Activated CD4-positive, alpha-beta T cell treated with anti-CD3 and anti-CD28 coated beads, Interleukin-2, amount 10 ng/mL, durations not matched to agents 7 days and 5 days (primary cell): ENCODE results near the gene SPAM1. TPM values are rescaled to one million over a fixed set of nuclear protein-coding genes. Genes with fewer than 3 reads are reported as not detected.

Source experiments
- CTCF ChIA-PET: fragments of 350-600 bp; sonication (Branson Sonifier 250); formaldehyde crosslinking; loops from one replicate; lab custom pipeline; 2021; ENCODE audit warnings: antibody characterized with exemption; lab: Charles Lee
- POLR2A ChIA-PET: fragments of 350-600 bp; sonication (Branson Sonifier 250); formaldehyde crosslinking; loops from one replicate; lab custom pipeline; 2021; ENCODE audit warnings: antibody characterized with exemption; lab: Charles Lee
- DNase-seq: peaks from one replicate; pipeline ENCODE4 v3.0.0-alpha.2; 2020
- H3K27ac Mint-ChIP-seq: one replicate; pipeline ENCODE4 v1.8.0; 2021; ENCODE audit warnings: mild to moderate bottlenecking, moderate library complexity, mixed read lengths
- H3K27me3 Mint-ChIP-seq: one replicate; pipeline ENCODE4 v1.8.0; 2021; ENCODE audit warnings: mixed read lengths
- H3K36me3 Mint-ChIP-seq: one replicate; pipeline ENCODE4 v1.8.0; 2021; ENCODE audit warnings: low read depth, mixed read lengths
- H3K4me1 Mint-ChIP-seq: one replicate; pipeline ENCODE4 v1.8.0; 2021; ENCODE audit warnings: mixed read lengths
- H3K4me3 Mint-ChIP-seq: one replicate; pipeline ENCODE4 v1.8.0; 2021; ENCODE audit warnings: mild to moderate bottlenecking, moderate library complexity, mixed read lengths
- H3K9me3 Mint-ChIP-seq: one replicate; pipeline ENCODE4 v1.8.0; 2021; ENCODE audit warnings: mixed read lengths
- total RNA-seq, 2 experiments: library from RNA; stranded (reverse); gene quantifications; one replicate each; pipeline ENCODE4 v1.2.3, GENCODE V29; 2021

The SPAM1 gene
- total RNA-seq, 2 experiments from 2014 or later, result not detected

DNA sequence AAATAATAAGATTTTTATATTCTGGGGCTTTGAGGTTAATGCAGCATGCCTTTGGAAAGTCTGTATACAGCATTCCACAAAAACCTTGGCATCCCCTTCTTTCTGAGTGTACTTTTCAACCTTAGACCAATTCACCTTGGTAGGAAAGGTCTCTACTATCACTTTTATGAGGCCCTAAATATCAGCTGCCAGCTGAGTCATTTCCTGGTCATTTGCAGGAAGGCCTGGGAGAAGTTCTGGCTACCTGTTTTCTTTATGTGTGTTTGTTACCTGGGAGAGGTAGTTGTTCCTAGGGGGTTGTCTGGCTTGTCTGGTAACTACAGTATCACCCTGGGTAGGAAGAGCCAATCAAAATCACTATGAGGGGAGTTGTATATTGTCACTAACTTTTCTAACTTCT, 4.1 kb downstream of the SPAM1 start:
- H3K27me3 Mint-ChIP-seq, result no peaks in the 10 kb centered on the region
- no peaks in the 10 kb centered on the region for H3K4me1 Mint-ChIP-seq
- H3K4me3 Mint-ChIP-seq, result no peak overlapping the region
- no peaks in the 10 kb centered on the region for H3K9me3 Mint-ChIP-seq
- POLR2A ChIA-PET, result no interaction called here
- CTCF ChIA-PET, result no interaction called here
- DNase-seq, result no peak
- no peaks in the 10 kb centered on the region for H3K36me3 Mint-ChIP-seq
- H3K27ac Mint-ChIP-seq, result no peak overlapping the region

DNA sequence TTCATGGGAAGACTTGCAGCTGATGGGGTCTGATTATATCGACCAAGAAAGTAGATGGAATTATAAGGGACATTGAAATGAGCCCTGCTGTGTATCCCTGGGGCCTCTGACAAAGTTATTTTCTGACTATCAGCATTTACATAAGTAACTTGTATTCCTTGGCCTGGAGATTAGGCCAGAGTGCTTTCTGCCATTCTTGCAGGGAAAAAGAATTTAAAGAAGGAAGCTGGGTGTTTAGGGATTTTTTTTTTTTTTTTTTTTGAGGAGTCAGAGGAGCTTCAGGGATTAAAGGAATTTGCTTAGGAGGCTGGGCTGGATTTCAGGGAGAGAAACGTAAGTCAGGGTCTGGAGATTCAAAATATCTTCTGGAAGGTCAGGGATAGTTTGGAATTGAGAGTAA, 4.6 kb downstream of the SPAM1 start:
- Mint-ChIP-seq H3K4me3 (no peak overlapping the region), H3K4me1 (no peaks in the 10 kb centered on the region), H3K36me3 (no peaks in the 10 kb centered on the region), H3K27ac (no peak overlapping the region), H3K9me3 (no peaks in the 10 kb centered on the region), H3K27me3 (no peaks in the 10 kb centered on the region)
- POLR2A ChIA-PET, result no interaction called here
- DNase-seq, result no peak
- CTCF ChIA-PET, result no interaction called here

DNA sequence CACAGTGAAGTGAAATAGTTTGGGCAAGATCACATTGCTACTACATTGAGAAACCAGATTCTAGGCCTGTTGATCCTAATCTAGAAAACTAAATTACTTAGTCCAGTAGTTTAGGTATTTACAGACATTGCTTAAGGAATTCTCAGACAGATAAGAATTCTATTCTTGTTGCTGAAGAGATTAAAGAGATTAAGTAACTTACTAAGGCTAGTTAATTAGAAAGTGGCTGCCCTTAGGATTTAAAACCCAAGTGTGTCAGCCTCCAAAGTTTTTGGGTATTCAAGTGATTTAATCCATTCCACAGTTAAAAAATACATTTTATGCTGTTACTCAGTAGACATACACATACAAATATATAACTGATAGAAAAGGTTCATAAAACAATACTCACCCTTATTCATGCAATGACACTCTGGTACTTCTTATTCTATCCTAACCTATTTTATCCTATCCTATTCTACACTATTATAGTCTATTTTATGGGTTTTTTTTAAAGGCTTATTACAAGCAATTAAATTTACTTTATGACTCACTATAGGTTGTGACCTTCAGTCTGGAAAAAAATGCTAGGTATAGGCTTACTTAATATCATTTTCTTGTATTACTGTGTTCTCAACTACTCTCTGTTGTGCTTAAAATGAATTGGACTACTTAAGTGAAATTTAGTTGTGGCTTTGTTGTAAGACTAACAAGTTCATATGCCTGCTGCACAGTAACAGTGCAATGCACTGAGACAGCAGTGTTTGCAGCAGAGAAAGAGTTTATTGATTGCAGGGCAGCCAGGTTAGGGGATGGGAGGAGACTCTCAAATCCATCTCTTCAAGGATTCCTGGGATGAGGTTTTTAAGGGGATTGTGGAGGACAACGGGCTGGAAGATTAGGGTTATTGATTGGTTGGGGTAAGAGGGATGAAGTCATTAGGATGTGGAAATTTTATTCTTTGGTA, 10.7 kb downstream of the SPAM1 start:
- no peaks in the 10 kb centered on the region for H3K4me1 Mint-ChIP-seq
- no peak for DNase-seq
- H3K27me3 Mint-ChIP-seq, result no peaks in the 10 kb centered on the region
- H3K4me3 Mint-ChIP-seq, result no peak overlapping the region
- ChIA-PET POLR2A (no interaction called here), CTCF (no interaction called here)
- H3K27ac Mint-ChIP-seq, result no peak overlapping the region
- no peaks in the 10 kb centered on the region for H3K36me3 Mint-ChIP-seq
- H3K9me3 Mint-ChIP-seq, result peaks cover 3% of the 10 kb centered on the region

DNA sequence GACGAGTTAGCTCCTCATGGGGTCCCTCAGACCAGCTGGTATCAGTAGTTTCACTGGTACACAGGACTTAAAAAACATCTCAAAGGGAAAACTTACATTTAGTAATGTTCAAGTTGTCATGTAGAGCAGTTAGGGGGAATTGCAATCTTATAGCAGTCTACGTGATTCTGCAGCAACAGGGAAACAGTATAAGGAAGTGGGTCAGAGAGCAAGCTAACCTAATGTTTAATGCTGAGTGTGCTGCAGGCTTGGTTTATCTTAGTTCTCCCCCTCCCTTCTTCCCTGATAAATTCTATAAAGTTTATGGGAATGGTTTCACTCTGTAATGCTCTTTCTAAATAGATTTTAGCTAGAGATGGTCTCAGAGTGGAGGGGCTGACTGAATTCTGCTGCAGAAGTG, 11.3 kb downstream of the SPAM1 start:
- Mint-ChIP-seq H3K4me1 (no peaks in the 10 kb centered on the region), H3K4me3 (no peak overlapping the region), H3K36me3 (no peaks in the 10 kb centered on the region), H3K27ac (no peak overlapping the region), H3K9me3 (peaks cover 3% of the 10 kb centered on the region), H3K27me3 (no peaks in the 10 kb centered on the region)
- ChIA-PET CTCF (no interaction called here), POLR2A (no interaction called here)
- no peak for DNase-seq

DNA sequence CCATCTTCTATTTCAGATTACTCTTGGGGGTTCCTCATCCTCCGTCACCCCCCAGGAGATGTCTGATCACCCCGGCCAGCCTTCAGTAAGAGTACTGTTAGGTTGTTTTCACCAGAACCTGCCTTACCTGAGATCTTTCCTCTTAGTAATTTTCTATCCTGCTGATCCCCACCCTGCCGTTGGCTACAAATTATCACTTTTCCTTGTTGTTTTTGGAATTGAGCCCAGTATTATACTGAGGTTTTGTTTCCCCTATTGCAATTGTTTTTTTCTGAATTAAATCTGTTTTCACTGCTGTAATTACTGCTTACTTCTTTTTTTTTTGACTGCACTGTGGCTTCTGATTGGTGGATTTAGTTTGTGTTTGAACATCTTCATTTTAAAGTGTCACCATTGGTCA, 14.7 kb downstream of the SPAM1 start:
- Mint-ChIP-seq H3K36me3 (no peaks in the 10 kb centered on the region), H3K27ac (no peak overlapping the region), H3K4me1 (no peaks in the 10 kb centered on the region), H3K4me3 (no peak overlapping the region), H3K27me3 (peaks cover 5% of the 10 kb centered on the region), H3K9me3 (peaks cover 3% of the 10 kb centered on the region)
- ChIA-PET POLR2A (no interaction called here), CTCF (interaction anchor here (0.7 kb wide), 1 partner anchor 467 kb away, joined by 5 read pairs; no protein-coding TSS in a partner anchor)
- no peak for DNase-seq

DNA sequence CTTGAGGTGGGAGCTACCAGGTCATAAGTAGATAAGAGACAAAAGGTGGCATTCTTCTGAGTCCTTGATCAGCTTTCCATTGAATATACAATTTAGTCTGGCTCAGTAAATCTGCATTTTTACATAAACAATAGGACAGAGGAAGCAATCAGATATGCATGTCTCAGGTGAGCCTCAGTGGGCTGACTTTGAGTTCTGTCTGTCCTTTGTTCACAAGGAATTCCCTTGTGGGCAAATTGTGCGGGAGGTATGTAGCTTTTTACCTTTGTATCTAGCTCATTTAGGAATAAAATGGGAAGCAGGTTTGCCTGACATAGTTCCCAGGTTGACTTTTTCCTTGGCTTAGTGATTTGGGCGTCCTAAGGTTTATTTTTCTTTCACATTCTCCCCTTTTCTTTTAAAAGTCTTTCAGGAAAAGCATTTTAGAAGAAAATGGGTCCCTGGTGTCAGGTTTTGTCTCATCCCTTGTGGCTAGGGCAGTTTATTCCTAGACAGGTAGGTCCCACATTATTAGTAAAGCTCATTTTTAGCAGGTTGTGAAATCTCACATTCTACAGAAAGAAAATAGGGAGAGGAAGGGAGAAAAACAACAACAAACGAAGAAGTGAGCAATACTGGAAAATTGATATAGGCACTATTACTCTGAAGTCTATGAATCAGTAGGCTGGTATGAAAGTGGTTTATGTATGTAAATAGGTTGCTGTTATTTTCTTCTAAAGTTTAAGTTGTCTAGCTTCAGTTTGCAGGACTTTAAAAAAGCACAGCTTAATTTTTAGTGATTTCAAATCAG, 16.5 kb downstream of the SPAM1 start:
- CTCF ChIA-PET, result interaction anchor here (0.7 kb wide), 1 partner anchor 181 kb away, joined by 3 read pairs; no protein-coding TSS in a partner anchor
- H3K9me3 Mint-ChIP-seq, result no peaks in the 10 kb centered on the region
- POLR2A ChIA-PET, result no interaction called here
- DNase-seq, result no peak
- H3K27me3 Mint-ChIP-seq, result peaks cover 7% of the 10 kb centered on the region
- H3K4me3 Mint-ChIP-seq, result no peak overlapping the region
- H3K4me1 Mint-ChIP-seq, result no peaks in the 10 kb centered on the region
- H3K27ac Mint-ChIP-seq, result no peak overlapping the region
- no peaks in the 10 kb centered on the region for H3K36me3 Mint-ChIP-seq

DNA sequence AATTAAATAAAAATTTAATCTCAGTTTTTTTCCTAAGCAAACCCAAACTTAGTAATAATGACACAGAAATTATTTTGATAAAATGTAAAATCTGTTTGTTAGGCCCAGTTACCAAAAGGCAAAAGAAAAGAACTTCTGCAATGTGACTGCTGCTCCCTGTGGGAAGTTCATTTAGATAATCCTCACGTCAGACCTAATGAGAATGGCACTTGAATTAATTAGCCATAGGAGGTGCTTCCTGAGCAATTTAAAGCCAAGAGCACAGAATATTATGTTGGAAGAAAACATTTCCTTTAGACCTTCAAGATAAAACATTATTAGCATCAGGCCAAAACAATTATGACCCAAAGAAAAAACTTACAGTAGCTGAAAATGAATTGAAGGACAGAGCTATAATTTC, 19.4 kb downstream of the SPAM1 start:
- DNase-seq, result no peak
- no peak overlapping the region for H3K27ac Mint-ChIP-seq
- ChIA-PET POLR2A (no interaction called here), CTCF (no interaction called here)
- no peaks in the 10 kb centered on the region for H3K36me3 Mint-ChIP-seq
- H3K4me3 Mint-ChIP-seq, result no peak overlapping the region
- no peaks in the 10 kb centered on the region for H3K9me3 Mint-ChIP-seq
- H3K4me1 Mint-ChIP-seq, result no peaks in the 10 kb centered on the region
- H3K27me3 Mint-ChIP-seq, result peaks cover 7% of the 10 kb centered on the region

DNA sequence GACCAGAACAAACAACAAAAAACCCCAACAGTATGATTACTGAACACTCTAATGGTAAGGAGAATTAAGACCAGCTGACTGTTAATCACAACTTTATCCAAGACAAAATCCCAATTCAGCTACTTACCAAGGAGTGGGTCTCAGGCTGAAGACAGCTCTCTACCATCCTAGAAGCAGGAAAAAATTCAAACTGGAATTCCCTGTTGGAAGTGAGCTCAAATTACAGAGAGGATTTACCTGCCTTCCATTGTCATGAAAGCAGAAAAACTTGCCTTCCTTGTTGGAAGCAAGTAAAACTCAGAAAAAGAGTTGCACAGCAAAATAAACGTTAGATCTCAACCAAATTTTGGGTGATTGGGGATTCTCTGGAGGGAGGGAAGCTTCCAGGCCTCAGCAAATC, 20.9 kb downstream of the SPAM1 start:
- Mint-ChIP-seq H3K9me3 (no peaks in the 10 kb centered on the region), H3K36me3 (no peaks in the 10 kb centered on the region), H3K27ac (no peak overlapping the region), H3K4me1 (no peaks in the 10 kb centered on the region), H3K27me3 (peaks cover 7% of the 10 kb centered on the region), H3K4me3 (no peak overlapping the region)
- ChIA-PET POLR2A (no interaction called here), CTCF (no interaction called here)
- DNase-seq, result no peak

DNA sequence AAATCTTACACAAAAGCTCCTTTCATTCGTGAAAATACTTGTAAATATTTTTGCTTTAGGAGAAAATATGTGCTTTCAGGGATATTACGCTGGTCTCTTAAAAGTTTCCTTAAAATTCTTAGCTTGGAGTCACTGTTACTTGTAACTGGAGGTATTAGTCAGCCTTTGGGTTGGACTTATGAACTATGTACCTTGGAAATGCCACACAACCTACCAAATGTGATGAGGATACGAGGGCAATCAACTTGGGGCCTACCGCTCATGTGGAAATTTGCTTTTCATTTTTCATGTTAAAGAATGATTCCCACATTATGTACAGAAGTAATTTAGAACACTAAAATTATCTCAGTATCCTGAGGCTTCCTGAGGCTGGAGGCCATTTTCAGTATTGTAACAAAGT, 23.1 kb downstream of the SPAM1 start:
- Mint-ChIP-seq H3K27ac (no peak overlapping the region), H3K36me3 (no peaks in the 10 kb centered on the region), H3K9me3 (no peaks in the 10 kb centered on the region), H3K4me1 (no peaks in the 10 kb centered on the region), H3K27me3 (peaks cover 4% of the 10 kb centered on the region), H3K4me3 (no peak overlapping the region)
- CTCF ChIA-PET, result no interaction called here
- DNase-seq, result no peak
- POLR2A ChIA-PET, result no interaction called here

DNA sequence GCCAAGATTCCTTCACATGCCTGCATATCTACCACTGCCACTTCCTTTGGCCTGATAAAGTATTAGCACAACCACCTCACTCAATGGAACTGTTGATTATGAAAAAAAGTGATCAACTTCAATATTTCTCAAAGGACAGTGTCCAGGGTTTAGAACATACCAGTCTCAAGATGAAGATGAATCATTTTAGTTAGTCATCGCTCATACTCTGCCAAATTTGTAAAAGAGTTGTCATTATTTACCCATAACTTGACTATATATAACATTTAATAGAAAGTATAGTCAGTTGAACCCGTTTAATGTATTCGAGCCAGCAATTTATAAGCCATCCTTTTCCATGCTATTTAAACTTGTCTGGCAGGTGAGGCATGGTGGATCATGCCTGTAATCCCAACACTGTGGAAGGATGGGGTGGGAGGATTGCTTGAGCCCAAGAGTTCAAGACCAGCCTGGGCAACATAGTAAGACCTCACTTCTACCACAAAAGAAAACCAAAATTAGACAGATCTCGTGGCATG, 33.2 kb downstream of the SPAM1 start:
- H3K9me3 Mint-ChIP-seq, result no peaks in the 10 kb centered on the region
- ChIA-PET POLR2A (no interaction called here), CTCF (no interaction called here)
- H3K36me3 Mint-ChIP-seq, result no peaks in the 10 kb centered on the region
- no peaks in the 10 kb centered on the region for H3K27me3 Mint-ChIP-seq
- DNase-seq, result no peak
- H3K27ac Mint-ChIP-seq, result no peak overlapping the region
- H3K4me1 Mint-ChIP-seq, result no peaks in the 10 kb centered on the region
- no peak overlapping the region for H3K4me3 Mint-ChIP-seq

DNA sequence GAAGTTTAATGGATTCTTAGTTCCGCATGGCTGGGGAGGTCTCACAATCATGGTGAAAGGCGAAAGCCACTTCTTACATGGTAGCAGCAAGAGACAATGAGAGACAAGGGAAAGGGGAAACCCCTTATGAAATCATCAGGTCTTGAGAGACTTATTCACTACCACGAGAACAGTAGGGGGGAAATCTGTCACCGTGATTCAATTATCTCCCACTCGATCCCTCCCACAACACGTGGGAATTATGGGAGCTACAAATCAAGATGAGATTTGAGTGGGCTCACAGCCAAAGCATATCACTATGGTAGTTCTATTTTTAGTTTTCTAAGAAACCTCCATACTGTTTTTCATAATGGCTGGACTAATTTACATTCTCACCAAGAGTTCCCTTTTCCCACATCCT, 36.7 kb downstream of the SPAM1 start:
- ChIA-PET POLR2A (no interaction called here), CTCF (no interaction called here)
- Mint-ChIP-seq H3K36me3 (no peaks in the 10 kb centered on the region), H3K4me1 (no peaks in the 10 kb centered on the region), H3K27me3 (no peaks in the 10 kb centered on the region), H3K9me3 (no peaks in the 10 kb centered on the region), H3K27ac (no peak overlapping the region), H3K4me3 (no peak overlapping the region)
- no peak for DNase-seq

DNA sequence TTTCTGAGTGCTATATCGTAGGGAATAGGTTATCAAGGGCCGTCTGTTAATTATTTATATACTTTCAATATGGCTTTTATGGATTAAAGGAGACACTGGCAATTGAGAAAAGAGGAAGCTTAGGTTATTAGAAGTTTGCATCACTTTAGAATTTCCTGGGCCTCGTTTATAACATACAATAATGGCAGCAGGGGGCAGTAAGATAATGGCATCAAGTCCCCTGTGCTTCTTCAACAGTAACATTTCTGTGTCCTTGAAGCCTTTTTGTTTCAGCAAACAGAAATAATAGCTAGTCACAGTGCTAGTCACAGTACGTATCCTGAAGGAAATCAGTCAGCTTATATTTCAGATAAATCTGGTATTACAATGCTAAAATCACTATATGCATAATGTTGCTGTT, 41.9 kb downstream of the SPAM1 start:
- Mint-ChIP-seq H3K27ac (no peak overlapping the region), H3K9me3 (no peaks in the 10 kb centered on the region), H3K36me3 (no peaks in the 10 kb centered on the region), H3K4me1 (no peaks in the 10 kb centered on the region), H3K27me3 (no peaks in the 10 kb centered on the region), H3K4me3 (no peak overlapping the region)
- POLR2A ChIA-PET, result no interaction called here
- CTCF ChIA-PET, result no interaction called here
- no peak for DNase-seq

DNA sequence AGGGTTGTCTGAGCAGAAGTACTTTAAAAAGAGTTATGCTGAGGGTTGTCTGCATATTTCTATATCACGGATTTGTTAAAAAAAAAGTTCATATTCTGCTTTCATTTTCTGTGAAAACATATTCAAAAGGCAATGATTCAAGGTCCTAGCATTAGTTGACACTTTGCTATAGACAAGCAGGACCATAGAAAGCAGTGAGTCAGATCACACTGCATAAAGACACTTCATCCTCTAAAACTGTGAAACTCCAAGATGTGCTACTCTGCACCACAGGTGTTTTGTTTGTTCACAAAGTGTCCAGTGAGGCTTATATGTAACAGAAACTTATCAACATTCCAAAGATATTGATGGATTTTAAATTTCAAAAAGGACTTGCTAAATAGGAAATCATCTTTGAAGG, 47.0 kb downstream of the SPAM1 start:
- no peak for DNase-seq
- no peak overlapping the region for H3K27ac Mint-ChIP-seq
- H3K9me3 Mint-ChIP-seq, result no peaks in the 10 kb centered on the region
- no peaks in the 10 kb centered on the region for H3K4me1 Mint-ChIP-seq
- ChIA-PET POLR2A (no interaction called here), CTCF (no interaction called here)
- H3K27me3 Mint-ChIP-seq, result no peaks in the 10 kb centered on the region
- H3K36me3 Mint-ChIP-seq, result no peaks in the 10 kb centered on the region
- no peak overlapping the region for H3K4me3 Mint-ChIP-seq
